ENCODE results near the gene NDE1. TPM values are rescaled to one million over a fixed set of nuclear protein-coding genes. Genes with fewer than 3 reads are reported as not detected.
"Not testable (repeated sequence)": the region's sequence is repeated elsewhere in the genome, so short reads cannot be mapped to it uniquely, and the experiment has no call there.

NDE1 gene
- total and polyA plus RNA-seq, 5 donors from 2014 or later, result 32.5 to 146 (median 43.1) TPM

DNA sequence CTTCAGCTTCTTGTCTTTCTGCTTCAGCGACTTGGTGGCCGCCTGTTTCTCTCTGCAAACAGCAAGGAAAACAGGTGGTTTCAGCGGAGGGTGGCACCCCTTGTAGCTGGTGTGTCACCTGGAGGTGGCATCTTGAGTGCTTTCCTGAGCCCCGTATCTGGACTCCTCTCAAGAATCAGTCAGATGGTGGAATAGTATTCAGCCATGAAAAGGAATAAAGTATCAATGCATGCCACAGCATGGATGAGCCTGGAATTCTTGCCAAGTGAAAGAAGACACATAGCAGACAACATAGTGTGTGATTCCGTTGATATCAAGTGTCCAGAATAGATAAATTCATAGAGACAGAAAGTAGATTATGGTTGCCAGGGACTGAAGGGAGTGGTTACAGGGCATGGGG is 65.2 kb downstream of the NDE1 start:
- H3K27ac Mint-ChIP-seq, result no peak overlapping the region

DNA sequence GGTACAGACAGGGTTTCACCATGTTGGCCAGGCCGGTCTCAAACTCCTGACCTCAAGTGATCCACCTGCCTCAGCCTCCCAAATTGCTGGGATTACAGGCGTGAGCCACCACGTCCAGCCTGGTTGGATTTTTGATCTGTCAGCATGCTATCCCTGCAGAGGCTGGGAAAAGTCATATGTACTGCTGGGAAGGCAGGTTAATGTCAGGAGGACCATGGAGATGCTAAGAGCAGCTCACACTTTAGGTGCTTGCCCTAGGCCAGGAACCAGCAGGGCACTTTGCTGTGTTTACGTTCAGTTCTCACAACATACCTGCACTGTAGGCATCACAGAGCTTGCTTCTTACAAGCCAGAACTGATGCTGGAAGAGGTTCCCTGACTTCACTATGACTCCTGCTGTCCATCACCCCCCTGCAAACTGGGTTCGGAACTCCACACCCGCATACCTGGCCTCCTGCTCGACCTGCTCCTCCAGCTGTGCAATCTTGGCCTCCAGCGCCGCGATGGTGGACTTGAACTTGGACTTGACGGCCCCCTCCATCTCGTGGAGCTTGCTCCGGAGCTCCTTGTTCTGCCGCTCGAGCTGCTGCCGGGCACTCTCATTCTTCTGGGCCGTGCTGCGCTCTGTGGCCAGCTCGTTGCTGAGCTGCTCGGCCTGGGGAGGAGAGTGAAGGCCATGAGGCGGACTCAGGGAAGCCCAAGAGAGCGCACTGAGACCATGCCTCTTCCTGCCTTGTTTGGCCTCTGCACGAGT is 66.8 kb downstream of the NDE1 start:
- Mint-ChIP-seq H3K4me1 (peaks cover 0 to 15% (median 5%) of the 10 kb centered on the region in 4 donors), H3K36me3 (peaks cover 22% of the 10 kb centered on the region), H3K4me3 (no peak overlapping the region), H3K9me3 (no peaks in the 10 kb centered on the region), H3K27me3 (no peaks in the 10 kb centered on the region), H3K27ac (peak overlapping the region in 1 of 3 donors; percentile 29)
- no peak for ATAC-seq (ENCODE audit: low read depth in 2 of 2)
- DNase-seq, result no peak
- no peak overlapping the region for H3K27ac ChIP-seq (ENCODE audit: insufficient read depth, low read length, poor library complexity, severe bottlenecking)
- H3K4me3 ChIP-seq (ENCODE audit: low read depth, low read length), result no peak overlapping the region
- peaks cover 36% of the 10 kb centered on the region for H3K36me3 ChIP-seq (ENCODE audit: control insufficient read depth, insufficient read depth, low read length)
- H3K4me1 ChIP-seq (ENCODE audit: control insufficient read depth, insufficient read depth, low read length, poor library complexity, severe bottlenecking), result no peaks in the 10 kb centered on the region
- no peaks in the 10 kb centered on the region for H3K27me3 ChIP-seq (ENCODE audit: control insufficient read depth, insufficient read depth, low read length)
- no peaks in the 10 kb centered on the region for H3K9me3 ChIP-seq (ENCODE audit: control insufficient read depth in 2 of 2, low read length in 2 of 2)

More for the DNA sequence above, 65.2 kb downstream of the NDE1 start:
- no peaks in the 10 kb centered on the region for H3K27me3 Mint-ChIP-seq
- H3K36me3 Mint-ChIP-seq, result peaks cover 23% of the 10 kb centered on the region
- Histone ChIP-seq H3K4me3 (ENCODE audit: low read depth, low read length) (no peak overlapping the region), H3K27ac (ENCODE audit: insufficient read depth, low read length, poor library complexity, severe bottlenecking) (no peak overlapping the region), H3K36me3 (ENCODE audit: control insufficient read depth, insufficient read depth, low read length) (peaks cover 28% of the 10 kb centered on the region), H3K9me3 (ENCODE audit: control insufficient read depth in 2 of 2, low read length in 2 of 2) (no peaks in the 10 kb centered on the region), H3K27me3 (ENCODE audit: control insufficient read depth, insufficient read depth, low read length) (no peaks in the 10 kb centered on the region), H3K4me1 (ENCODE audit: control insufficient read depth, insufficient read depth, low read length, poor library complexity, severe bottlenecking) (no peaks in the 10 kb centered on the region)
- DNase-seq, result no peak
- H3K9me3 Mint-ChIP-seq, result no peaks in the 10 kb centered on the region
- H3K4me3 Mint-ChIP-seq, result no peak overlapping the region
- no peak for ATAC-seq (ENCODE audit: low read depth in 2 of 2)
- peaks cover 0 to 21% (median 10%) of the 10 kb centered on the region in 4 donors for H3K4me1 Mint-ChIP-seq

DNA sequence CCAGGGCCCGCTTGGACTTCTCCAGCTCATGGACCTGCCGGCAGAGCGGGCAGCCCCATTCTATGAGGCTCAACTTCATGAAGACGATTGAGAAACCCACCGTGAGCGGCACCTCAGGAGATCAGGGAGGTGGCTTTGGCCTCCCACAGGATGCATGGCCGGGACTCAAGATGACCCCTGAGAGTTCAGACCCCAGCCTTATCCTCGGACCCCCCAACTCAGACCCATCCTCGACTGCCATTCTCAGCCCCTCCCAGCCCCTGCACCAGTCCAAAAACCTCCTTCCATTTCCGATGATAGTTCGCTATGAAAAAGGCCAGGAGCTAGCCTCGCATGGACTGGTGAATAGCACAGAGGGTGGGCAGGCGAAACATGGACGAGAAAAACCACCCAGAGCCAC is 71.0 kb downstream of the NDE1 start:
- no peak overlapping the region for H3K27ac Mint-ChIP-seq

DNA sequence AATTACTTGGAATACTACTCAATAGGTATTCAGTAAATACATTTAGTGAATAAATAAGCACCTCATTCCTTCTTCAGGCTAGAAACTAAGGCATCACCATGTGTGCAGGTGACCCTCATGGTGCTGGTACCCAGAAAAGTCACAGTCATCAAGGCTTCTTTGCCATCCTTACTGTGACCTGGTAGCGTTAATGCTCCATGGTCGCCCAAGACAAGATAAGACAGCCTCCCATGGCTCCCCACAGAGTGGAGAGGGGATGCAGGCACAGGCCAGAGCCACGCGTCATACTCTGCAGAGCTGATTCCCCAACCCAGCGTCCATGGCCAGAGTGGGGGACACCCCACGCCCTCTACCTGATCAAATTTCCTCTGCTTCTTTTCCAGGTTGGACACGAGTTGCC is 73.8 kb downstream of the NDE1 start:
- H3K27me3 Mint-ChIP-seq, result no peaks in the 10 kb centered on the region
- ATAC-seq (ENCODE audit: low read depth in 2 of 2) (no peak), DNase-seq (no peak)
- Histone ChIP-seq H3K36me3 (ENCODE audit: control insufficient read depth, insufficient read depth, low read length) (peaks cover 42% of the 10 kb centered on the region), H3K4me1 (ENCODE audit: control insufficient read depth, insufficient read depth, low read length, poor library complexity, severe bottlenecking) (no peaks in the 10 kb centered on the region), H3K27ac (ENCODE audit: insufficient read depth, low read length, poor library complexity, severe bottlenecking) (no peak overlapping the region), H3K27me3 (ENCODE audit: control insufficient read depth, insufficient read depth, low read length) (no peaks in the 10 kb centered on the region), H3K9me3 (ENCODE audit: control insufficient read depth in 2 of 2, low read length in 2 of 2) (no peaks in the 10 kb centered on the region), H3K4me3 (ENCODE audit: low read depth, low read length) (no peak overlapping the region)
- peak overlapping the region in 1 of 3 donors; percentile 30 for H3K27ac Mint-ChIP-seq
- H3K4me3 Mint-ChIP-seq, result no peak overlapping the region
- H3K36me3 Mint-ChIP-seq, result peaks cover 36% of the 10 kb centered on the region
- peaks cover 0 to 3% (median 0%) of the 10 kb centered on the region in 7 donors for H3K9me3 Mint-ChIP-seq
- H3K4me1 Mint-ChIP-seq, result no peaks in the 10 kb centered on the region

More for the DNA sequence above, 71.0 kb downstream of the NDE1 start:
- no peak overlapping the region for H3K27ac ChIP-seq (ENCODE audit: insufficient read depth, low read length, poor library complexity, severe bottlenecking)
- H3K4me1 ChIP-seq (ENCODE audit: control insufficient read depth, insufficient read depth, low read length, poor library complexity, severe bottlenecking), result no peaks in the 10 kb centered on the region
- ATAC-seq (ENCODE audit: low read depth in 2 of 2) (no peak), DNase-seq (no peak)
- H3K27me3 ChIP-seq (ENCODE audit: control insufficient read depth, insufficient read depth, low read length), result no peaks in the 10 kb centered on the region
- H3K4me3 Mint-ChIP-seq, result no peak overlapping the region
- peaks cover 28% of the 10 kb centered on the region for H3K36me3 Mint-ChIP-seq
- peaks cover 0 to 2% (median 0%) of the 10 kb centered on the region in 7 donors for H3K9me3 Mint-ChIP-seq
- H3K4me1 Mint-ChIP-seq, result no peaks in the 10 kb centered on the region
- no peaks in the 10 kb centered on the region for H3K27me3 Mint-ChIP-seq
- no peaks in the 10 kb centered on the region for H3K9me3 ChIP-seq (ENCODE audit: control insufficient read depth in 2 of 2, low read length in 2 of 2)
- H3K36me3 ChIP-seq (ENCODE audit: control insufficient read depth, insufficient read depth, low read length), result peaks cover 55% of the 10 kb centered on the region
- no peak overlapping the region for H3K4me3 ChIP-seq (ENCODE audit: low read depth, low read length)

DNA sequence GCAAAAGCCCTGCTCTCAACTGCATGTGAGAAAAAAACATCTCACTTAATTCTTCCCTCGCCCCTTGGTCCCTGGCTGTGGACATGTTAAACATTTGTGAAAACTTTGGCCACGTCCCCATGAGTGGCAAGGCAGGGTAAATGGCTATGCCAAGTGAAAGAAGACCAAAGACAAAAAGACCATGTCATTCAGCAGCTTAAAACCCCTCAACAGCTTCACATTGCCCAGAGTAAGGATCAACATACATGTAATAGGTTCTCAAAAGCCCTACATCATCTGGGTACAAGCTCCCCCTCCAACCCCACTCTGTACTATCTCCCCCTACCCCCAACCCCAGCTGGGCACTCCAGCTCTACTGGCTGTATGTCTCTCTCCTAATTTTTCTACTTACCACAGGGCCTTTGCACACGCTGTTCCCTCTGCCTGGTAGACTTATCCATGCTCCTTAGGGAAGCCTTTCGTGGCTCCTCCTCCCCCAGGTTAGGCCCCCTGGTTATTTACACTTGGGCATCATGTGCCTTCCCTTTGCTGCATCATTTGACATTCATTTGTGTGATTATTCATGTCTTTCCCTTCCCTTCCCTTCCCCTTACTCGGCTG is 75.7 kb downstream of the NDE1 start:
- H3K36me3 ChIP-seq (ENCODE audit: control insufficient read depth, insufficient read depth, low read length), result peaks cover 35% of the 10 kb centered on the region
- H3K4me3 ChIP-seq (ENCODE audit: low read depth, low read length), result no peak overlapping the region
- Mint-ChIP-seq H3K27ac (peak overlapping the region in 1 of 3 donors; percentile 8), H3K4me1 (peaks cover 0 to 2% (median 0%) of the 10 kb centered on the region in 4 donors), H3K4me3 (no peak overlapping the region), H3K9me3 (peaks cover 0 to 3% (median 0%) of the 10 kb centered on the region in 7 donors), H3K36me3 (peaks cover 36% of the 10 kb centered on the region), H3K27me3 (no peaks in the 10 kb centered on the region)
- DNase-seq, result no peak
- H3K27me3 ChIP-seq (ENCODE audit: control insufficient read depth, insufficient read depth, low read length), result no peaks in the 10 kb centered on the region
- no peaks in the 10 kb centered on the region for H3K4me1 ChIP-seq (ENCODE audit: control insufficient read depth, insufficient read depth, low read length, poor library complexity, severe bottlenecking)
- ATAC-seq (ENCODE audit: low read depth in 2 of 2), result no peak
- H3K27ac ChIP-seq (ENCODE audit: insufficient read depth, low read length, poor library complexity, severe bottlenecking), result no peak overlapping the region
- H3K9me3 ChIP-seq (ENCODE audit: control insufficient read depth in 2 of 2, low read length in 2 of 2), result no peaks in the 10 kb centered on the region

DNA sequence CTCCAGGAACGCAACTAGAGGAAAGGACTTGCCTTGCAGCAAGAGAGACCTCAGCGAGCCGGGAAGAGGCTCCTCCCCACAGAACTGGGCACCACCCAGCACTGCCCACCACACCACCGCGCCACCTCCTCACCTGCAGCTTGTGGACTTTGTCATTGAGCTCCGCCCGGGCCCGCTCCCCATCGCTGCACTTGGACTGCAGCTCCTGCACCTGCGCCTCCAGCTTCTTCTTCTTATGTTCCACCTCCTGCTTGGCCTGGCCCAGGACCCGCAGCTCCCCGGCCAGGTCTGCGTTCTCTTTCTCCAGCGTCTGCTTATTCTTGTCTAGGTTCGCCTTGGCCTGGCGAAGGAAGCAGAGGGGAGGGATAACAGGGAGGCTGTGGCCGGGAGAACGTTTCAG is 76.7 kb downstream of the NDE1 start:
- DNase-seq, result no peak
- no peaks in the 10 kb centered on the region for H3K27me3 ChIP-seq (ENCODE audit: control insufficient read depth, insufficient read depth, low read length)
- H3K9me3 ChIP-seq (ENCODE audit: control insufficient read depth in 2 of 2, low read length in 2 of 2), result no peaks in the 10 kb centered on the region
- Mint-ChIP-seq H3K4me1 (peaks cover 0 to 4% (median 0%) of the 10 kb centered on the region in 4 donors), H3K27ac (no peak overlapping the region), H3K36me3 (peaks cover 31% of the 10 kb centered on the region), H3K27me3 (no peaks in the 10 kb centered on the region), H3K4me3 (peak overlapping the region in 1 of 4 donors; percentile 15), H3K9me3 (peaks cover 0 to 3% (median 0%) of the 10 kb centered on the region in 7 donors)
- no peak for ATAC-seq (ENCODE audit: low read depth in 2 of 2)
- no peaks in the 10 kb centered on the region for H3K4me1 ChIP-seq (ENCODE audit: control insufficient read depth, insufficient read depth, low read length, poor library complexity, severe bottlenecking)
- peaks cover 27% of the 10 kb centered on the region for H3K36me3 ChIP-seq (ENCODE audit: control insufficient read depth, insufficient read depth, low read length)
- H3K27ac ChIP-seq (ENCODE audit: insufficient read depth, low read length, poor library complexity, severe bottlenecking), result no peak overlapping the region
- H3K4me3 ChIP-seq (ENCODE audit: low read depth, low read length), result no peak overlapping the region

DNA sequence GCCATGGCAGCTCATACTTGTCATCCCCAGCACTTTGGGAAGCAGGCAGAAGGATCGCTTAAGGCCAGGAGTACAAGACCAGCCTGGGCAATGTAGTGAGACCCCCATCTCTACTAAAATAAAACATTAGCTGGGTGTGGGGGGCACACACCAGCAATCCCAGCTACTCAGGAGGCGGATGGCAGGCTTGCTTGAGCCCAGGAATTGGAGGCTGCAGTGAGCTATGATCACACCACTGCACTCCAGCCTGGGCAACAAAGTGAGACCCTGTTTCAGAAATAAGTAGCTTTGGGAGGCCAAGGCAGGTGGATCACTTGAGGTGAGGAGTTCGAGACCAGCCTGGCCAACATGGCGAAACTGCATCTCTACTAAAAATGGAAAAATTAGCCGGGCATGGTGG is 77.7 kb downstream of the NDE1 start:
- H3K4me1 Mint-ChIP-seq; H3K27me3 ChIP-seq (ENCODE audit: control insufficient read depth, insufficient read depth, low read length); H3K27me3 Mint-ChIP-seq; ATAC-seq (ENCODE audit: low read depth in 2 of 2); H3K9me3 ChIP-seq (ENCODE audit: control insufficient read depth in 2 of 2, low read length in 2 of 2); DNase-seq; H3K4me3 Mint-ChIP-seq; H3K9me3 Mint-ChIP-seq; H3K4me3 ChIP-seq (ENCODE audit: low read depth, low read length); H3K27ac ChIP-seq (ENCODE audit: insufficient read depth, low read length, poor library complexity, severe bottlenecking); H3K4me1 ChIP-seq (ENCODE audit: control insufficient read depth, insufficient read depth, low read length, poor library complexity, severe bottlenecking); H3K27ac Mint-ChIP-seq: not testable (repeated sequence)
- peaks cover 35% of the 10 kb centered on the region for H3K36me3 Mint-ChIP-seq
- H3K36me3 ChIP-seq (ENCODE audit: control insufficient read depth, insufficient read depth, low read length), result peaks cover 25% of the 10 kb centered on the region
